GM12878 (cell line): ENCODE results near the gene SMC1B. TPM values are rescaled to one million over a fixed set of nuclear protein-coding genes. Genes with fewer than 3 reads are reported as not detected.

ENCODE experiments used
- ATAC-seq: fragments of 200-7000 bp; cut with Tn5 transposase; 3 replicates; pipeline ENCODE4 v1.9.1; 2020; ENCODE audit warnings: mild to moderate bottlenecking, moderate library complexity
- BruUV-seq: library from RNA; stranded (reverse); fragments of 400-500 nt; replicated peaks from 2 replicates; lab custom pipeline; 2021; lab: Mats Ljungman, UMichigan
- CTCF ChIA-PET: fragments of 300-600 bp; sonication (Branson Sonifier 250); formaldehyde crosslinking; extraction: SDS; loops from one replicate; lab custom pipeline; 2021; ENCODE audit warnings: inconsistent platforms; lab: Yijun Ruan, JAX
- POLR2A ChIA-PET: fragments of 350-600 bp; formaldehyde crosslinking; extraction: SDS; loops from one replicate; lab custom pipeline; 2021; ENCODE audit warnings: inconsistent platforms; lab: Charles Lee
- RAD21 ChIA-PET: fragments of 300-600 bp; sonication (Branson Sonifier 250); formaldehyde crosslinking; loops from one replicate; lab custom pipeline; 2023; ENCODE audit warnings: antibody characterized with exemption; ENCODE audit not compliant: unreplicated experiment; lab: Charles Lee
- SMC1A ChIA-PET: fragments of 300-600 bp; sonication (Branson Sonifier 250); formaldehyde crosslinking; loops from one replicate; lab custom pipeline; 2023; ENCODE audit not compliant: unreplicated experiment, uncharacterized antibody; lab: Charles Lee
- DNase-seq: peaks from one replicate; pipeline ENCODE4 v3.0.0-alpha.2; 2011; ENCODE audit warnings: low read depth, low spot score
- FAIRE-seq: peaks from 3 replicates; lab custom pipeline; 2011; peaks lifted over from hg19 to GRCh38; lab: Jason Lieb, UNC
- H2AFZ ChIP-seq: 2 replicates; pipeline ENCODE4 v1.6.0; 2011; ENCODE audit warnings: low read depth, low read length, control low read depth; ENCODE audit not compliant: control insufficient read depth
- H3K27ac ChIP-seq: 2 replicates; pipeline ENCODE4 v1.5.1; 2011; ENCODE audit warnings: control low read depth; ENCODE audit not compliant: control insufficient read depth, insufficient read depth
- H3K27me3 ChIP-seq, 2 experiments: replicated peaks in 1 of 2; 2 replicates each; pipeline versions ENCODE4 v1.6.0 to v1.6.1; 2011; ENCODE audit warnings: low read length in 1 of 2; ENCODE audit not compliant: control insufficient read depth in 2 of 2, insufficient read depth in 2 of 2
- H3K36me3 ChIP-seq, 2 experiments: 2 replicates each; pipeline ENCODE4 v1.5.1; 2011; ENCODE audit warnings: low read length in 1 of 2; ENCODE audit not compliant: control insufficient read depth in 2 of 2, insufficient read depth in 2 of 2
- H3K4me1 ChIP-seq: 2 replicates; pipeline ENCODE4 v1.6.1; 2011; ENCODE audit warnings: mild to moderate bottlenecking, low read length, moderate library complexity, mixed read lengths; ENCODE audit not compliant: control insufficient read depth, insufficient read depth
- H3K4me2 ChIP-seq: 2 replicates; pipeline ENCODE4 v1.6.0; 2011; ENCODE audit warnings: control low read depth; ENCODE audit not compliant: control insufficient read depth, insufficient read depth
- H3K4me3 ChIP-seq: fragments of 200-600 bp; sonication (generic); 2 replicates; pipeline ENCODE4 v1.5.1; 2016
- H3K79me2 ChIP-seq: 2 replicates; pipeline ENCODE4 v1.6.0; 2011; ENCODE audit warnings: low read length; ENCODE audit not compliant: control insufficient read depth, insufficient read depth
- H3K9ac ChIP-seq: 2 replicates; pipeline ENCODE4 v1.8.0; 2011; ENCODE audit warnings: low read length, control low read depth, mixed read lengths; ENCODE audit not compliant: control insufficient read depth, insufficient read depth
- H3K9me3 ChIP-seq: replicated peaks from 3 replicates; pipeline ENCODE4 v1.5.1; 2011; ENCODE audit warnings: mild to moderate bottlenecking, low read length; ENCODE audit not compliant: control insufficient read depth, insufficient read depth
- H4K20me1 ChIP-seq: 2 replicates; pipeline ENCODE4 v1.6.0; 2011; ENCODE audit not compliant: control insufficient read depth, insufficient read depth
- ATF2 ChIP-seq: IDR thresholded peaks from 2 replicates; pipeline ENCODE4 v1.6.1; 2012; ENCODE audit warnings: low read length, inconsistent platforms
- BCLAF1 ChIP-seq: fragments of 450-650 bp; IDR thresholded peaks from 2 replicates; pipeline ENCODE4 v1.6.1; 2017; ENCODE audit warnings: antibody characterized with exemption, mild to moderate bottlenecking, moderate library complexity
- CREM ChIP-seq: IDR thresholded peaks from 2 replicates; pipeline ENCODE4 v1.6.1; 2014; ENCODE audit warnings: antibody characterized with exemption, low read depth
- E4F1 ChIP-seq: fragments of 450-650 bp; IDR thresholded peaks from 2 replicates; pipeline ENCODE4 v1.6.1; 2018; ENCODE audit warnings: borderline replicate concordance, mild to moderate bottlenecking; ENCODE audit not compliant: partially characterized antibody
- EZH2 ChIP-seq: IDR thresholded peaks from 2 replicates; pipeline ENCODE4 v1.6.1; 2012; ENCODE audit warnings: low read depth, mild to moderate bottlenecking, control low read depth, inconsistent platforms, low read length, borderline replicate concordance; ENCODE audit not compliant: control insufficient read depth
- FOXK2 ChIP-seq: fragments of 450-650 bp; IDR thresholded peaks from 2 replicates; pipeline ENCODE4 v1.6.1; 2017; ENCODE audit warnings: mild to moderate bottlenecking, moderate library complexity
- GATAD2B ChIP-seq: fragments of 450-650 bp; conservative IDR thresholded peaks from 2 replicates; pipeline ENCODE4 v1.6.1; 2017; ENCODE audit warnings: low read depth, mild to moderate bottlenecking, moderate library complexity
- IRF3 ChIP-seq: fragments of 450-650 bp; IDR thresholded peaks from 2 replicates; pipeline ENCODE4 v1.6.1; 2014; ENCODE audit warnings: mild to moderate bottlenecking
- NR2F1 ChIP-seq: fragments of 450-650 bp; conservative IDR thresholded peaks from 2 replicates; pipeline ENCODE4 v1.6.1; 2017; ENCODE audit warnings: mild to moderate bottlenecking
- PKNOX1 ChIP-seq: fragments of 450-650 bp; IDR thresholded peaks from 2 replicates; pipeline ENCODE4 v1.6.1; 2016; ENCODE audit warnings: mild to moderate bottlenecking
- POLR2AphosphoS2 ChIP-seq: IDR thresholded peaks from 2 replicates; pipeline ENCODE4 v1.6.1; 2011; ENCODE audit warnings: low read depth, mild to moderate bottlenecking, low read length, improper control_type of control experiment, moderate library complexity
- TARDBP ChIP-seq: IDR thresholded peaks from 2 replicates; pipeline ENCODE4 v1.6.1; 2016; ENCODE audit warnings: borderline replicate concordance
- USF2 ChIP-seq: IDR thresholded peaks from 2 replicates; pipeline ENCODE4 v1.6.1; 2011; ENCODE audit warnings: low read depth, low read length, improper control_type of control experiment, borderline replicate concordance
- WRNIP1 ChIP-seq: IDR thresholded peaks from 2 replicates; pipeline ENCODE4 v1.6.1; 2011; ENCODE audit warnings: low read depth, low read length, improper control_type of control experiment, borderline replicate concordance
- WGBS: methylation state at CpG from one replicate; pipeline ENCODE4 v1.1.6; 2016; ENCODE audit warnings: low lambda C conversion rate; ENCODE audit not compliant: insufficient replicate concordance, insufficient coverage; ENCODE audit errors: missing lambda C conversion rate; 5-methylcytosine and 5-hydroxymethylcytosine counted together
- in situ Hi-C: fragments of 300-500 bp; cut with MboI; formaldehyde crosslinking; loops from 9 replicates; pipeline ENCODE4 v1.14.3; 2018; ENCODE audit warnings: mixed read lengths
- intact Hi-C: fragments of 100-400 bp; cut with micrococcal nuclease; formaldehyde crosslinking; loops from one replicate; pipeline ENCODE4 v1.14.2; 2022; ENCODE audit not compliant: unreplicated experiment
- polyA plus RNA-seq, 11 experiments: library from polyadenylated mRNA; depleted of rRNA in 4 of 11; unstranded in 6 of 11; stranded (reverse) in 5 of 11; fragments of >200 nt; fragmentation: Nextera tagmentation in 4 of 11; fragmentation: Illumina TruSeq in 1 of 11; extraction: Ambion mirVana in 4 of 11; extraction: Trizol in 1 of 11; gene quantifications; 1 replicate in 1 of 11; 2 replicates in 10 of 11; pipeline versions ENCODE4 v1.2.1 to v1.2.3, GENCODE V29; 2011 to 2016; ENCODE audit warnings: inconsistent platforms in 2 of 11, missing spikeins in 2 of 11, low read depth in 1 of 11
- total RNA-seq, 4 experiments: library from RNA; depleted of rRNA in 3 of 4; stranded (reverse); fragments of >200 nt in 3 of 4; fragmentation: Illumina TruSeq in 1 of 4; extraction: Trizol in 1 of 4; gene quantifications; 2 replicates each; pipeline versions ENCODE4 v1.2.1 to v1.2.3, GENCODE V29; 2013 to 2021

SMC1B gene
- total and polyA plus RNA-seq, 10 of the 15 experiments (the other 5 are each of a cell fraction or from before 2014, with no cell fraction given): not detected

GRCh38 chr22:45312856-45313255, 100.5 kb downstream of the SMC1B start:
- H3K4me1 ChIP-seq: peaks cover 31% of the 10 kb centered on the region
- intact Hi-C loops: no loop called here
- TF ChIP-seq FOXK2 (no peak), EZH2 (no peak), CREM (no peak), ATF2 (no peak), IRF3 (no peak), TARDBP (no peak), PKNOX1 (no peak), POLR2AphosphoS2 (no peak), GATAD2B (no peak), NR2F1 (no peak), E4F1 (no peak), WRNIP1 (no peak), BCLAF1 (no peak), USF2 (no peak)

More at GRCh38 chr22:45312856-45313255, 100.5 kb downstream of the SMC1B start:
- H3K27ac ChIP-seq: no peak overlapping the region
- DNase-seq: no peak
- no peak overlapping the region for H3K9ac ChIP-seq
- ChIA-PET CTCF (interaction anchor here (0.9 kb wide), 1 partner anchor 134 kb away, joined by 3 read pairs; no protein-coding TSS in a partner anchor), RAD21 (no interaction called here), POLR2A (interaction anchor here (0.7 to 0.9 kb wide), 2 partner anchors 9 to 10 kb away, joined by 3 to 4 read pairs; no protein-coding TSS in a partner anchor), SMC1A (no interaction called here)
- peaks cover 3% of the 10 kb centered on the region; the same call in 1 of the 2 replicates for H4K20me1 ChIP-seq
- H2AFZ ChIP-seq: no peak overlapping the region
- in situ Hi-C loops: no loop called here
- no peaks in the 10 kb centered on the region for H3K36me3 ChIP-seq
- no TSS peak for BruUV-seq
- H3K79me2 ChIP-seq: peaks cover 14% of the 10 kb centered on the region
- H3K9me3 ChIP-seq: no peaks in the 10 kb centered on the region
- ATAC-seq: no peak
- WGBS: 98% methylated on average over 4 of the region's 4 CpGs
- H3K4me3 ChIP-seq: no peak overlapping the region
- H3K27me3 ChIP-seq: no peaks in the 10 kb centered on the region
- FAIRE-seq: no peak
- H3K4me2 ChIP-seq: no peak overlapping the region
